Stimulated activated CD8-positive, alpha-beta memory T cell treated with anti-CD3 and anti-CD28 coated beads, Interleukin-7, amount 100 ng/mL, for 24 hours (primary cell): ENCODE results near the gene FCRL4.

Source experiments
- DNase-seq: peaks from one replicate; pipeline ENCODE4 v3.0.0-alpha.2; 2020; ENCODE audit warnings: low read depth

Gene FCRL4

GRCh38 chr1:157597959-157598667 lies at the start of gene FCRL4:
FCRL4 (minus strand) TSS chr1:157598085; CDS start chr1:157597944, 141 bp downstream.
- no peak for DNase-seq

- DNase-seq = no peak
Observed at GRCh38 chr1:157646144-157646543, 48.3 kb upstream of the FCRL4 start.

GRCh38 chr1:157641177-157641576 lies 43.3 kb upstream of the FCRL4 start:
- DNase-seq = no peak

- DNase-seq = no peak
Observed at GRCh38 chr1:157639800-157640199, 41.9 kb upstream of the FCRL4 start.

- no peak for DNase-seq
Observed at GRCh38 chr1:157628773-157629172, 30.9 kb upstream of the FCRL4 start.

GRCh38 chr1:157626099-157626498 lies 28.2 kb upstream of the FCRL4 start:
- no peak for DNase-seq

- DNase-seq = no peak
Observed at GRCh38 chr1:157624471-157624870, 26.6 kb upstream of the FCRL4 start.

- no peak for DNase-seq
Observed at GRCh38 chr1:157622471-157622870, 24.6 kb upstream of the FCRL4 start.

- DNase-seq = no peak
Observed at GRCh38 chr1:157618190-157618589, 20.3 kb upstream of the FCRL4 start.

GRCh38 chr1:157600236-157600635 lies 2.4 kb upstream of the FCRL4 start:
- DNase-seq = no peak

GRCh38 chr1:157596384-157596783 lies 1.5 kb downstream of the FCRL4 start:
- DNase-seq = no peak

GRCh38 chr1:157595356-157595755 lies 2.5 kb downstream of the FCRL4 start:
- no peak for DNase-seq

- DNase-seq = no peak
Observed at GRCh38 chr1:157585984-157586383, 11.9 kb downstream of the FCRL4 start.

GRCh38 chr1:157584503-157584902 lies 13.4 kb downstream of the FCRL4 start:
- DNase-seq = no peak

- DNase-seq = no peak
Observed at GRCh38 chr1:157580828-157581210, 17.1 kb downstream of the FCRL4 start.

GRCh38 chr1:157580179-157580827 lies 17.6 kb downstream of the FCRL4 start:
- no peak for DNase-seq

GRCh38 chr1:157577420-157577819 lies 20.5 kb downstream of the FCRL4 start:
- no peak for DNase-seq

- no peak for DNase-seq
Observed at GRCh38 chr1:157575744-157576143, 22.1 kb downstream of the FCRL4 start.

GRCh38 chr1:157574836-157575235 lies 23.0 kb downstream of the FCRL4 start:
- DNase-seq = no peak

- DNase-seq = no peak
Observed at GRCh38 chr1:157566484-157567300, 31.2 kb downstream of the FCRL4 start.

- DNase-seq = no peak
Observed at GRCh38 chr1:157562515-157562914, 35.4 kb downstream of the FCRL4 start.

GRCh38 chr1:157558119-157558518 lies 39.8 kb downstream of the FCRL4 start:
- DNase-seq = no peak
